ENCODE measurements around the gene HLF. TPM values are rescaled to one million over a fixed set of nuclear protein-coding genes. Genes with fewer than 3 reads are reported as not detected.

Gene HLF
- total RNA-seq, 2 donors from 2014 or later, result 0.69 to 3.0 TPM

DNA sequence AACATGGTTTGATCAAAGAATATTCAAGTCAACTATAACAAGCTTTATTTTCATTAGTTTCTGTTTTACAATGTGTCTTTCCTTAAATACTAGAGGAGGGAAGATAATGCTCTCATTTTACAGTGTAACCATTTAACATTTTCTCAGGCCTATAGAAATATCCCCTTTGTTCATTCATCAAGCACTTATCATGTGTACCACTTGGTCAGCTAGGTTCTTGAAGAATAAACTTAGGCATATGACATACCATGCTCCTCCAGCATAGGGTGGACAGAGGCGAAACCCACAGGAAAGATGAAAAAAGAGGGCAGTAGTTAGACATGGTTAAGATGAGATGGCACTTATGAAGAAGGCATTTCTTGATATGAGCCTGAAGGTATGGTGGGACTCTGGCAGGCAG lies 34.0 kb upstream of the HLF start:
- no peak overlapping the region for H3K9ac ChIP-seq (ENCODE audit: low read depth in 2 of 2, low read length in 2 of 2)
- H3K4me1 ChIP-seq, result no peaks in the 10 kb centered on the region
- H3K36me3 ChIP-seq, result no peaks in the 10 kb centered on the region
- no peaks in the 10 kb centered on the region for H3K9me3 ChIP-seq
- DNase-seq, result no peak
- no peak overlapping the region for H3K4me3 ChIP-seq
- no peaks in the 10 kb centered on the region for H3K27me3 ChIP-seq
- intact Hi-C loops (cut with DNase I), result no loop called here
- H3K27ac ChIP-seq, result no peak overlapping the region
- TF ChIP-seq, protein P1, sequence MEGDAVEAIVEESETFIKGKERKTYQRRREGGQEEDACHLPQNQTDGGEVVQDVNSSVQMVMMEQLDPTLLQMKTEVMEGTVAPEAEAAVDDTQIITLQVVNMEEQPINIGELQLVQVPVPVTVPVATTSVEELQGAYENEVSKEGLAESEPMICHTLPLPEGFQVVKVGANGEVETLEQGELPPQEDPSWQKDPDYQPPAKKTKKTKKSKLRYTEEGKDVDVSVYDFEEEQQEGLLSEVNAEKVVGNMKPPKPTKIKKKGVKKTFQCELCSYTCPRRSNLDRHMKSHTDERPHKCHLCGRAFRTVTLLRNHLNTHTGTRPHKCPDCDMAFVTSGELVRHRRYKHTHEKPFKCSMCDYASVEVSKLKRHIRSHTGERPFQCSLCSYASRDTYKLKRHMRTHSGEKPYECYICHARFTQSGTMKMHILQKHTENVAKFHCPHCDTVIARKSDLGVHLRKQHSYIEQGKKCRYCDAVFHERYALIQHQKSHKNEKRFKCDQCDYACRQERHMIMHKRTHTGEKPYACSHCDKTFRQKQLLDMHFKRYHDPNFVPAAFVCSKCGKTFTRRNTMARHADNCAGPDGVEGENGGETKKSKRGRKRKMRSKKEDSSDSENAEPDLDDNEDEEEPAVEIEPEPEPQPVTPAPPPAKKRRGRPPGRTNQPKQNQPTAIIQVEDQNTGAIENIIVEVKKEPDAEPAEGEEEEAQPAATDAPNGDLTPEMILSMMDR (IDR thresholded peaks at IDR 0.05), result no peak

- H3K27ac ChIP-seq, result no peak overlapping the region
- TF ChIP-seq, protein P1 (IDR thresholded peaks at IDR 0.05), result no peak
These were observed 30.9 kb upstream of the HLF start for GRCh38 chr17:55233840-55234239.

GRCh38 chr17:55236316-55236715 lies 28.4 kb upstream of the HLF start:
- H3K4me3 ChIP-seq, result no peak overlapping the region
- no peaks in the 10 kb centered on the region for H3K36me3 ChIP-seq
- no peak for DNase-seq
- no peaks in the 10 kb centered on the region for H3K9me3 ChIP-seq
- intact Hi-C loops (cut with DNase I), result loop anchor here (5.0 kb wide), 1 partner anchor 46 kb away; no protein-coding TSS in a partner anchor
- no peak overlapping the region for H3K27ac ChIP-seq
- TF ChIP-seq, protein P1 (IDR thresholded peaks at IDR 0.05), result no peak
- H3K4me1 ChIP-seq, result peaks cover 6% of the 10 kb centered on the region
- no peak overlapping the region for H3K9ac ChIP-seq (ENCODE audit: low read depth in 2 of 2, low read length in 2 of 2)
- H3K27me3 ChIP-seq, result no peaks in the 10 kb centered on the region

More at GRCh38 chr17:55233840-55234239, 30.9 kb upstream of the HLF start:
- H3K27me3 ChIP-seq, result no peaks in the 10 kb centered on the region
- no peak overlapping the region for H3K9ac ChIP-seq (ENCODE audit: low read depth in 2 of 2, low read length in 2 of 2)
- no peaks in the 10 kb centered on the region for H3K9me3 ChIP-seq
- no peak overlapping the region for H3K4me3 ChIP-seq
- intact Hi-C loops (cut with DNase I), result no loop called here
- no peaks in the 10 kb centered on the region for H3K36me3 ChIP-seq
- no peak for DNase-seq
- peaks cover under 1% of the 10 kb centered on the region for H3K4me1 ChIP-seq

DNA sequence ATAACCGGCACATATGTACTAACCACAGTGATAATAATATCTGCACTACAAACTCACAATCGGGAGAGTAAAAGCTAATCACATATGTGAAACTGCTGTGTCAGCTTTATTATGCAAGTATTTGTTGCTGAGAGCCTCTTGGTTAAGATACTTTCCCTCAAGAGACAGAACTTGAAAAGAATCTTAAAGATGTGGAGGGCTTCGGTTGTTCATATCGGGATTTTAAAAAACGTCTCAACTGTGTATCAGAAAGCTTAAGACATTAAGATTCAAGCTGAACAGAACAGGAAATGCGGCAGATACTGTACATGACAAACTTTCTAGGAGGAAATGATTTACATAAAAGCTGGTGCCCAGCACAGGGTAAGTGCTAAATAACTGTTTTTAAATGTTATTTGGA lies 27.5 kb upstream of the HLF start:
- Histone ChIP-seq H3K27me3 (no peaks in the 10 kb centered on the region), H3K36me3 (no peaks in the 10 kb centered on the region), H3K27ac (no peak overlapping the region), H3K4me3 (no peak overlapping the region), H3K9ac (ENCODE audit: low read depth in 2 of 2, low read length in 2 of 2) (peak overlapping the region in 1 of 2 donors; percentile 34), H3K4me1 (peaks cover 6% of the 10 kb centered on the region), H3K9me3 (no peaks in the 10 kb centered on the region)
- DNase-seq, result no peak
- intact Hi-C loops (cut with DNase I), result loop anchor here (5.0 kb wide), 1 partner anchor 45 kb away; no protein-coding TSS in a partner anchor
- TF ChIP-seq, protein P1 (IDR thresholded peaks at IDR 0.05), result no peak

DNA sequence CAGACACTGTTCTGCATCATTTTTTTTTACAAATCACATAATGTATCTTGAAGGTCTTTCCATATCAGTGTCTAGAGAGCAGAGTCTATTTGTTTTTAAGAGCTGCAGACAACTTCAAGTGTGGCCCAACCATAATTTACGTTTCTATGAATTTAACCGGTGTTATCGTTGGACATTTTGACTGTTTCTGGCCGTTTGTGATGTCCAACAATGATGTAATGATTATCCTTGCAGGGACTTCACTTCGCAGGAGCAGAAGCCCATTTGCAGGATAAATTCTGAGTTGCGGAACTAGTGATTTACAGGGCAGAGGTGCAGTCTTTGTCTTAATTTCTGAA lies 26.9 kb upstream of the HLF start:
- Histone ChIP-seq H3K4me1 (peaks cover 6% of the 10 kb centered on the region), H3K4me3 (peak overlapping the region; percentile 40), H3K27me3 (no peaks in the 10 kb centered on the region), H3K9ac (ENCODE audit: low read depth in 2 of 2, low read length in 2 of 2) (no peak overlapping the region), H3K9me3 (no peaks in the 10 kb centered on the region), H3K27ac (peak overlapping the region; percentile 40), H3K36me3 (no peaks in the 10 kb centered on the region)
- intact Hi-C loops (cut with DNase I), result loop anchor here (5.0 kb wide), 1 partner anchor 44 kb away; no protein-coding TSS in a partner anchor
- TF ChIP-seq, protein P1 (IDR thresholded peaks at IDR 0.05), result no peak
- DNase-seq, result no peak

Measured in colonic mucosa (tissue), 4 donors.